DOHH2 (cell line): ENCODE data around the gene SFPQ.

Source experiments
- EZH2phosphoT487 ChIP-seq: fragments of 200-600 bp; sonication (generic); IDR thresholded peaks from 2 replicates; pipeline ENCODE4 v1.6.1; 2017; ENCODE audit warnings: borderline replicate concordance, mild to moderate bottlenecking, antibody characterized with exemption, low read length, moderate library complexity, mixed read lengths
- TF ChIP-seq, protein P1 (sequence below): fragments of 200-600 bp; sonication (generic); IDR thresholded peaks from one replicate; pipeline ENCODE4 v1.5.1; 2014; ENCODE audit warnings: antibody characterized with exemption, mild to moderate bottlenecking, low read depth, low read length; ENCODE audit not compliant: poor library complexity, severe bottlenecking

DNA sequence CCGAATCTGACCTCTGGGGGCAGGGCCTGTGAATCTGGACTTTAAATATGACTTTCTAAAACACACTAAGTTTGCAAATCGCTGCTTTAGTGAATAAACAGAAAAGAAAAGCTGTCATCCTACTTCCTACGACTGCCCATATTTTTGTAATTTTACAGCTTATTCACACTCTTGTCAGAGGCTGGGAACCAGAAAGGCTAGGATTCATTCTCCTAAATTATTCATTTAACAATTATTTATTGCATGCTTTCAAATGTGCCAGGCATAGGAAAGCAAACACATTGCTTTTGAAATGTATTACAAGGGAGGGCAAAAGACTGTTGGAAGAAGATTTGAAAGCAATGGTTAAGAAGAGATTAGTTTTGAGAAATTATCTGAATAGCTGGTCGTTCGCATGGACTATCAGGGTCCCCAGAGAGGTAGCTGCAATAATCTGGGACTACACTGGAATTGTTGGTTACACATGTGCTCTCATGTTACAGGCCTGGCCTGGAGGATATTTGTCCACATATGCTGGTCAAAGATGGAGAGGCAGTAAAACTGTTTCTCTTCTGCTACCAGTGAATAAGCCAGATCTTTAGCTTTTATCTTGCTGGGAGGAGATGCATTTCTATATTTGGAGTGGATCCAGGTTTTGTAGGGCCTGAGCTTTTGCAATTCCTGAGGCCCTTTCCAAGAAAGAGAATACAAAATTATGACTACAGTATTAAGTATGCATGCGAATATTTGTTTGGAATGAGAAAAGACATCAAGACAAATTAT is 29.6 kb upstream of the SFPQ start:
- TF ChIP-seq, protein P1, sequence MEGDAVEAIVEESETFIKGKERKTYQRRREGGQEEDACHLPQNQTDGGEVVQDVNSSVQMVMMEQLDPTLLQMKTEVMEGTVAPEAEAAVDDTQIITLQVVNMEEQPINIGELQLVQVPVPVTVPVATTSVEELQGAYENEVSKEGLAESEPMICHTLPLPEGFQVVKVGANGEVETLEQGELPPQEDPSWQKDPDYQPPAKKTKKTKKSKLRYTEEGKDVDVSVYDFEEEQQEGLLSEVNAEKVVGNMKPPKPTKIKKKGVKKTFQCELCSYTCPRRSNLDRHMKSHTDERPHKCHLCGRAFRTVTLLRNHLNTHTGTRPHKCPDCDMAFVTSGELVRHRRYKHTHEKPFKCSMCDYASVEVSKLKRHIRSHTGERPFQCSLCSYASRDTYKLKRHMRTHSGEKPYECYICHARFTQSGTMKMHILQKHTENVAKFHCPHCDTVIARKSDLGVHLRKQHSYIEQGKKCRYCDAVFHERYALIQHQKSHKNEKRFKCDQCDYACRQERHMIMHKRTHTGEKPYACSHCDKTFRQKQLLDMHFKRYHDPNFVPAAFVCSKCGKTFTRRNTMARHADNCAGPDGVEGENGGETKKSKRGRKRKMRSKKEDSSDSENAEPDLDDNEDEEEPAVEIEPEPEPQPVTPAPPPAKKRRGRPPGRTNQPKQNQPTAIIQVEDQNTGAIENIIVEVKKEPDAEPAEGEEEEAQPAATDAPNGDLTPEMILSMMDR = no peak
- no peak for TF ChIP-seq EZH2phosphoT487
